ENCODE measurements around the gene INPP5J. TPM values are rescaled to one million over a fixed set of nuclear protein-coding genes. Genes with fewer than 3 reads are reported as not detected.
A peak's percentile ranks its signal among the peaks of the same experiment; 100 is the strongest.

Gene INPP5J
- total RNA-seq, 1 experiment from 2014 or later, result 14.4 TPM

GRCh38 chr22:31090217-31091085, 32.3 kb upstream of the INPP5J start:
- Histone ChIP-seq H4K20me1 (ENCODE audit: insufficient read depth, low read depth, low read length) (no peaks in the 10 kb centered on the region), H3K27me3 (ENCODE audit: low read length) (no peaks in the 10 kb centered on the region), H3K4me2 (ENCODE audit: low read depth, low read length, poor library complexity, severe bottlenecking) (peak overlapping the region; percentile 51), H3K9ac (ENCODE audit: low read length) (peak overlapping the region; percentile 43; the same call in 1 of the 2 replicates), H2AFZ (ENCODE audit: low read length) (no peak overlapping the region), H3K79me2 (ENCODE audit: low read length) (no peaks in the 10 kb centered on the region), H3K4me1 (ENCODE audit: low read length) (peaks cover 29% of the 10 kb centered on the region), H3K9me3 (ENCODE audit: low read length) (no peaks in the 10 kb centered on the region), H3K27ac (ENCODE audit: low read length) (peak overlapping the region; percentile 71), H3K4me3 (ENCODE audit: low read length) (no peak overlapping the region; the same call in 1 of the 2 replicates), H3K9me2 (replicated peaks; ENCODE audit: insufficient read depth, low read length) (no peaks in the 10 kb centered on the region), H3K36me3 (ENCODE audit: insufficient read depth, low read length) (no peaks in the 10 kb centered on the region)
- no peak for DNase-seq

GRCh38 chr22:31091106-31091975, 31.4 kb upstream of the INPP5J start:
- no peak overlapping the region for H3K9ac ChIP-seq (ENCODE audit: low read length)
- no peaks in the 10 kb centered on the region for H3K36me3 ChIP-seq (ENCODE audit: insufficient read depth, low read length)
- H3K27ac ChIP-seq (ENCODE audit: low read length), result no peak overlapping the region
- no peak overlapping the region for H3K4me3 ChIP-seq (ENCODE audit: low read length)
- DNase-seq, result no peak
- no peaks in the 10 kb centered on the region for H3K79me2 ChIP-seq (ENCODE audit: low read length)
- no peaks in the 10 kb centered on the region for H4K20me1 ChIP-seq (ENCODE audit: insufficient read depth, low read depth, low read length)
- no peaks in the 10 kb centered on the region for H3K9me2 ChIP-seq (replicated peaks; ENCODE audit: insufficient read depth, low read length)
- H3K4me2 ChIP-seq (ENCODE audit: low read depth, low read length, poor library complexity, severe bottlenecking), result no peak overlapping the region
- peaks cover 22% of the 10 kb centered on the region for H3K4me1 ChIP-seq (ENCODE audit: low read length)
- H3K9me3 ChIP-seq (ENCODE audit: low read length), result no peaks in the 10 kb centered on the region
- no peaks in the 10 kb centered on the region for H3K27me3 ChIP-seq (ENCODE audit: low read length)
- H2AFZ ChIP-seq (ENCODE audit: low read length), result no peak overlapping the region

GRCh38 chr22:31092161-31092560, 30.6 kb upstream of the INPP5J start:
- Histone ChIP-seq H3K79me2 (ENCODE audit: low read length) (no peaks in the 10 kb centered on the region), H3K4me3 (ENCODE audit: low read length) (no peak overlapping the region), H3K9me3 (ENCODE audit: low read length) (no peaks in the 10 kb centered on the region), H2AFZ (ENCODE audit: low read length) (no peak overlapping the region), H3K36me3 (ENCODE audit: insufficient read depth, low read length) (no peaks in the 10 kb centered on the region), H3K9ac (ENCODE audit: low read length) (no peak overlapping the region), H3K27ac (ENCODE audit: low read length) (no peak overlapping the region), H4K20me1 (ENCODE audit: insufficient read depth, low read depth, low read length) (no peaks in the 10 kb centered on the region), H3K4me2 (ENCODE audit: low read depth, low read length, poor library complexity, severe bottlenecking) (no peak overlapping the region), H3K9me2 (replicated peaks; ENCODE audit: insufficient read depth, low read length) (no peaks in the 10 kb centered on the region), H3K27me3 (ENCODE audit: low read length) (no peaks in the 10 kb centered on the region), H3K4me1 (ENCODE audit: low read length) (peaks cover 22% of the 10 kb centered on the region)
- no peak for DNase-seq

- Histone ChIP-seq H3K9ac (ENCODE audit: low read length) (no peak overlapping the region), H3K4me2 (ENCODE audit: low read depth, low read length, poor library complexity, severe bottlenecking) (no peak overlapping the region), H4K20me1 (ENCODE audit: insufficient read depth, low read depth, low read length) (no peaks in the 10 kb centered on the region), H3K27me3 (ENCODE audit: low read length) (no peaks in the 10 kb centered on the region), H3K36me3 (ENCODE audit: insufficient read depth, low read length) (no peaks in the 10 kb centered on the region), H2AFZ (ENCODE audit: low read length) (no peak overlapping the region), H3K9me3 (ENCODE audit: low read length) (no peaks in the 10 kb centered on the region), H3K79me2 (ENCODE audit: low read length) (no peaks in the 10 kb centered on the region), H3K4me3 (ENCODE audit: low read length) (no peak overlapping the region), H3K9me2 (replicated peaks; ENCODE audit: insufficient read depth, low read length) (no peaks in the 10 kb centered on the region), H3K27ac (ENCODE audit: low read length) (no peak overlapping the region), H3K4me1 (ENCODE audit: low read length) (peaks cover 22% of the 10 kb centered on the region)
- DNase-seq, result no peak
These were observed 29.5 kb upstream of the INPP5J start for GRCh38 chr22:31093086-31093850.

GRCh38 chr22:31094021-31094551, 28.7 kb upstream of the INPP5J start:
- Histone ChIP-seq H3K4me1 (ENCODE audit: low read length) (peaks cover 13% of the 10 kb centered on the region), H3K27ac (ENCODE audit: low read length) (no peak overlapping the region), H4K20me1 (ENCODE audit: insufficient read depth, low read depth, low read length) (no peaks in the 10 kb centered on the region), H3K9me3 (ENCODE audit: low read length) (no peaks in the 10 kb centered on the region), H3K27me3 (ENCODE audit: low read length) (no peaks in the 10 kb centered on the region), H3K4me3 (ENCODE audit: low read length) (no peak overlapping the region), H3K79me2 (ENCODE audit: low read length) (no peaks in the 10 kb centered on the region), H3K9ac (ENCODE audit: low read length) (no peak overlapping the region), H2AFZ (ENCODE audit: low read length) (no peak overlapping the region), H3K36me3 (ENCODE audit: insufficient read depth, low read length) (no peaks in the 10 kb centered on the region), H3K9me2 (replicated peaks; ENCODE audit: insufficient read depth, low read length) (no peaks in the 10 kb centered on the region), H3K4me2 (ENCODE audit: low read depth, low read length, poor library complexity, severe bottlenecking) (no peak overlapping the region)
- DNase-seq, result no peak

GRCh38 chr22:31094741-31095140, 28.0 kb upstream of the INPP5J start:
- Histone ChIP-seq H3K79me2 (ENCODE audit: low read length) (no peaks in the 10 kb centered on the region), H3K27ac (ENCODE audit: low read length) (no peak overlapping the region), H3K9ac (ENCODE audit: low read length) (no peak overlapping the region), H4K20me1 (ENCODE audit: insufficient read depth, low read depth, low read length) (no peaks in the 10 kb centered on the region), H3K4me3 (ENCODE audit: low read length) (no peak overlapping the region), H3K36me3 (ENCODE audit: insufficient read depth, low read length) (no peaks in the 10 kb centered on the region), H3K4me1 (ENCODE audit: low read length) (peaks cover 7% of the 10 kb centered on the region), H3K9me2 (replicated peaks; ENCODE audit: insufficient read depth, low read length) (no peaks in the 10 kb centered on the region), H3K4me2 (ENCODE audit: low read depth, low read length, poor library complexity, severe bottlenecking) (no peak overlapping the region), H3K9me3 (ENCODE audit: low read length) (no peaks in the 10 kb centered on the region), H2AFZ (ENCODE audit: low read length) (no peak overlapping the region), H3K27me3 (ENCODE audit: low read length) (no peaks in the 10 kb centered on the region)
- DNase-seq, result no peak

- Histone ChIP-seq H3K27ac (ENCODE audit: low read length) (no peak overlapping the region), H4K20me1 (ENCODE audit: insufficient read depth, low read depth, low read length) (no peaks in the 10 kb centered on the region), H3K4me3 (ENCODE audit: low read length) (no peak overlapping the region), H3K27me3 (ENCODE audit: low read length) (no peaks in the 10 kb centered on the region), H3K9ac (ENCODE audit: low read length) (no peak overlapping the region), H3K4me1 (ENCODE audit: low read length) (no peaks in the 10 kb centered on the region), H3K9me2 (replicated peaks; ENCODE audit: insufficient read depth, low read length) (no peaks in the 10 kb centered on the region), H3K79me2 (ENCODE audit: low read length) (no peaks in the 10 kb centered on the region), H3K4me2 (ENCODE audit: low read depth, low read length, poor library complexity, severe bottlenecking) (no peak overlapping the region), H2AFZ (ENCODE audit: low read length) (no peak overlapping the region), H3K9me3 (ENCODE audit: low read length) (no peaks in the 10 kb centered on the region), H3K36me3 (ENCODE audit: insufficient read depth, low read length) (no peaks in the 10 kb centered on the region)
- no peak for DNase-seq
These were observed 27.0 kb upstream of the INPP5J start for GRCh38 chr22:31095637-31096249.
